GM23248 (cell line): ENCODE results near the gene TMEM184B.

Experiments
- EZH2 ChIP-seq: fragments of 200-600 bp; sonication (generic); IDR thresholded peaks from 2 replicates; pipeline ENCODE4 v1.6.1; 2018; ENCODE audit warnings: antibody characterized with exemption, mild to moderate bottlenecking; ENCODE audit not compliant: insufficient read depth, poor library complexity, severe bottlenecking
- EZH2phosphoT487 ChIP-seq: fragments of 200-600 bp; sonication (generic); IDR thresholded peaks from 2 replicates; pipeline ENCODE4 v1.6.1; 2018; ENCODE audit warnings: antibody characterized with exemption, moderate library complexity, mild to moderate bottlenecking, low read depth; ENCODE audit not compliant: insufficient read depth

DNA sequence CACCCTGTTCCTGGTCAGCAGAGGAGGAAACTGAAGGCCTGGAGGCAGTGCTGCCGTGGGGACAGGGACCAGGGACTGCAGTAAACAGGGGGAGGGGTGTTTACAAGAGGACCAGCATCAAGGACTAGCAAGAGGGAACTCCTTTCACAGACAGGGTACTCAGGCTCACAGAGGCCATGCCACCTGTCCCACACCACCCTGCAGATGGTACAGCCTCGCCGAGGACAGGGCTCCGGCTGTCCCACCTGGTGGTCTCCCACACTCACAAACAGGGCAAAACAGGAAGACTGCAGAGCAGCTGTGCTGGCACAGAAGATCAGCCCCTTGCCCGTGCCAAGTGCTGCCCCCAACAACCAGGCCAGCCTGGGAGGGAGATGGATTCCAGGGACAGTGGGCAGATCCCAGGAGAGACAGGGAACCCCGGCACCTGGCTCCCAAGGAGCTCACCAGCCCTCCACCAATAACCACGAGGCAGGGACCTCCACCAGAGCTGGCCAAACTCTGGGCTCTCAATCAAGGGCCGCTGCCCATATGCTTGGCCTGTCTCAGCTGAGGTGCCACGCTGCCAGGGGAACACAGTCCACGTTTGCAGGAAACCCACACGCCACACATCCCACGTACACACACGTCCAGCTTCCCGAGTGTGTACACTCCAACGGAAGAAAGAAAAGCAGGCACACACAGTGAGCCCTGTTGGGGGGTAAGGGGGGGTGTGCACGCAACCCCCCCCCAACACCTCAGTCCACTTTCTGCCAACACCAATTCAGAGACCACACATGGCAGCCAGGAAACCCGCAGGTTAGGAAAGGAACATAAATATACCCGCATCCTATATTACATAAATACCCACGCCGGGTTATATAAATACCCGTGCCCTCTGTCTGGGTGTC, 42.4 kb upstream of the TMEM184B start:
- TF ChIP-seq EZH2: no peak
- no peak for TF ChIP-seq EZH2phosphoT487
